H1 (cell line): ENCODE data around the gene HOXC5. TPM values are rescaled to one million over a fixed set of nuclear protein-coding genes. Genes with fewer than 3 reads are reported as not detected.

Source experiments
- CTCF ChIA-PET: fragments of 300-600 bp; sonication (Branson Sonifier 250); formaldehyde crosslinking; loops from one replicate; lab custom pipeline; 2021; ENCODE audit not compliant: partially characterized antibody; lab: Charles Lee
- POLR2A ChIA-PET: fragments of 300-600 bp; sonication (Branson Sonifier 250); formaldehyde crosslinking; loops from one replicate; lab custom pipeline; 2021; ENCODE audit warnings: inconsistent platforms; ENCODE audit not compliant: partially characterized antibody; lab: Charles Lee
- DNase-seq, 2 experiments: peaks; one replicate each; pipeline versions ENCODE4 v3.0.0 to v3.0.0-alpha.2; 2010 to 2022; ENCODE audit warnings: low spot score in 2 of 2, low read depth in 1 of 2, mixed read lengths in 1 of 2
- FAIRE-seq: peaks from 2 replicates; lab custom pipeline; 2011; peaks lifted over from hg19 to GRCh38; lab: Jason Lieb, UNC
- H2AFZ ChIP-seq: 2 replicates; pipeline ENCODE4 v1.8.1; 2012; ENCODE audit warnings: low read length, inconsistent platforms
- H2AK5ac ChIP-seq: 2 replicates; pipeline ENCODE4 v1.6.1; 2013; ENCODE audit warnings: low read depth, low read length
- H2BK120ac ChIP-seq: replicated peaks from 2 replicates; pipeline ENCODE3; 2013; ENCODE audit warnings: low read depth, low read length, inconsistent platforms
- H2BK12ac ChIP-seq: 2 replicates; pipeline ENCODE4 v1.6.1; 2013; ENCODE audit warnings: low read depth, low read length
- H2BK15ac ChIP-seq: 2 replicates; pipeline ENCODE4 v1.6.1; 2013; ENCODE audit warnings: low read length
- H2BK20ac ChIP-seq: 2 replicates; pipeline ENCODE4 v1.6.1; 2013; ENCODE audit warnings: low read length
- H2BK5ac ChIP-seq: 2 replicates; pipeline ENCODE4 v1.6.1; 2013; ENCODE audit warnings: low read depth, low read length
- H3K14ac ChIP-seq: 2 replicates; pipeline ENCODE4 v1.6.1; 2013; ENCODE audit warnings: inconsistent platforms; ENCODE audit not compliant: insufficient read length
- H3K18ac ChIP-seq: 2 replicates; pipeline ENCODE4 v1.6.1; 2013; ENCODE audit warnings: low read length; ENCODE audit errors: extremely low read depth
- H3K23ac ChIP-seq: 2 replicates; pipeline ENCODE4 v1.6.1; 2013; ENCODE audit warnings: inconsistent platforms; ENCODE audit not compliant: insufficient read length
- H3K23me2 ChIP-seq: 2 replicates; pipeline ENCODE4 v1.6.1; 2013; ENCODE audit warnings: low read depth, low read length
- H3K27ac ChIP-seq: 2 replicates; pipeline ENCODE4 v1.6.1; 2011; ENCODE audit warnings: low read depth, low read length, inconsistent platforms
- H3K27me3 ChIP-seq, 4 experiments: replicated peaks in 1 of 4; 1 replicate in 1 of 4; 2 replicates in 3 of 4; pipeline versions ENCODE4 v1.6.1 to v1.8.1; 2011 to 2013; ENCODE audit warnings: low read length in 3 of 4, mild to moderate bottlenecking in 3 of 4, inconsistent platforms in 2 of 4, mixed read lengths in 2 of 4, moderate library complexity in 1 of 4; ENCODE audit not compliant: control insufficient read depth in 3 of 4, insufficient read depth in 3 of 4; ENCODE audit errors: extremely low read depth in 1 of 4
- H3K36me3 ChIP-seq, 4 experiments: 2 replicates each; pipeline versions ENCODE4 v1.6.1 to v1.8.1; 2011 to 2013; ENCODE audit warnings: mild to moderate bottlenecking in 4 of 4, low read length in 3 of 4, moderate library complexity in 2 of 4, control low read depth in 1 of 4, inconsistent platforms in 1 of 4; ENCODE audit not compliant: insufficient read depth in 4 of 4, control insufficient read depth in 2 of 4
- H3K4ac ChIP-seq: replicated peaks from 2 replicates; pipeline ENCODE3; 2013; ENCODE audit warnings: low read length, low read depth, mixed read lengths, inconsistent platforms; ENCODE audit not compliant: insufficient read length
- H3K4me1 ChIP-seq, 4 experiments: replicated peaks in 1 of 4; 1 replicate in 1 of 4; 2 replicates in 3 of 4; pipeline versions ENCODE4 v1.6.1 to v1.8.1; 2011 to 2013; ENCODE audit warnings: low read length in 3 of 4, inconsistent platforms in 2 of 4, mixed read lengths in 1 of 4; ENCODE audit not compliant: insufficient read depth in 4 of 4, control insufficient read depth in 3 of 4
- H3K4me2 ChIP-seq, 2 experiments: 2 replicates each; pipeline versions ENCODE4 v1.6.1 to v1.8.1; 2011 to 2013; ENCODE audit warnings: low read depth in 2 of 2, low read length in 2 of 2, control low read depth in 1 of 2, inconsistent platforms in 1 of 2, mild to moderate bottlenecking in 1 of 2; ENCODE audit not compliant: insufficient read depth in 1 of 2
- H3K4me3 ChIP-seq, 4 experiments: fragments of 200-600, 300-600 bp in 1 of 4; sonication (generic), shearing (Covaris generic), sonication (Bioruptor Twin) in 1 of 4; 2 replicates each; pipeline versions ENCODE4 v1.5.1 to v1.8.1; 2011 to 2016; ENCODE audit warnings: low read length in 4 of 4, low read depth in 3 of 4, control low read depth in 2 of 4, inconsistent platforms in 2 of 4, mild to moderate bottlenecking in 2 of 4, mixed read lengths in 1 of 4, moderate library complexity in 1 of 4; ENCODE audit not compliant: insufficient read depth in 2 of 4; ENCODE audit errors: extremely low read depth in 1 of 4
- H3K56ac ChIP-seq: replicated peaks from 2 replicates; pipeline ENCODE3; 2013; ENCODE audit warnings: low read depth, mild to moderate bottlenecking, mixed read lengths, low read length, inconsistent platforms; ENCODE audit not compliant: insufficient read length
- H3K79me1 ChIP-seq: 2 replicates; pipeline ENCODE4 v1.6.1; 2013; ENCODE audit warnings: low read depth, low read length, control low read depth
- H3K79me2 ChIP-seq, 2 experiments: 2 replicates each; pipeline versions ENCODE4 v1.6.1 to v1.8.1; 2012 to 2013; ENCODE audit warnings: low read length in 2 of 2, mild to moderate bottlenecking in 2 of 2, inconsistent platforms in 1 of 2; ENCODE audit not compliant: insufficient read depth in 2 of 2, control insufficient read depth in 1 of 2
- H3K9ac ChIP-seq, 4 experiments: replicated peaks in 1 of 4; 1 replicate in 1 of 4; 2 replicates in 3 of 4; pipeline versions ENCODE4 v1.6.1 to v1.8.1; 2011 to 2013; ENCODE audit warnings: low read depth in 3 of 4, low read length in 3 of 4, control low read depth in 2 of 4, mild to moderate bottlenecking in 2 of 4, moderate library complexity in 2 of 4, inconsistent platforms in 1 of 4; ENCODE audit errors: extremely low read depth in 1 of 4
- H3K9me3 ChIP-seq, 2 experiments: 2 replicates each; pipeline versions ENCODE4 v1.6.1 to v1.8.1; 2012 to 2013; ENCODE audit warnings: mild to moderate bottlenecking in 2 of 2, moderate library complexity in 2 of 2, control low read depth in 1 of 2, inconsistent platforms in 1 of 2, low read depth in 1 of 2, low read length in 1 of 2, mixed read lengths in 1 of 2; ENCODE audit not compliant: insufficient read depth in 2 of 2
- H4K20me1 ChIP-seq, 2 experiments: replicated peaks in 1 of 2; 2 replicates each; pipeline versions ENCODE3 to v1.8.1; 2011 to 2013; ENCODE audit warnings: inconsistent platforms in 2 of 2, low read length in 2 of 2, mild to moderate bottlenecking in 1 of 2; ENCODE audit not compliant: insufficient read depth in 2 of 2, control insufficient read depth in 1 of 2
- H4K5ac ChIP-seq: 2 replicates; pipeline ENCODE4 v1.6.1; 2013; ENCODE audit warnings: low read length, low read depth, mixed read lengths, inconsistent platforms; ENCODE audit not compliant: insufficient read length
- H4K8ac ChIP-seq: 2 replicates; pipeline ENCODE4 v1.8.0; 2013; ENCODE audit warnings: mild to moderate bottlenecking, moderate library complexity, low read length, inconsistent platforms; ENCODE audit not compliant: insufficient read depth; ENCODE audit errors: extremely low read depth
- H4K91ac ChIP-seq: replicated peaks from 2 replicates; pipeline ENCODE3; 2013; ENCODE audit warnings: low read length, mixed read lengths, inconsistent platforms; ENCODE audit not compliant: insufficient read length
- CBX8 ChIP-seq: fragments of 300-800, 300-1000 bp; sonication (generic); IDR thresholded peaks from 2 replicates; pipeline ENCODE4 v1.7.1; 2016; ENCODE audit warnings: low read depth, low read length, borderline replicate concordance
- RNF2 ChIP-seq: fragments of 200-900, 300-1000 bp; sonication (generic); IDR thresholded peaks from 2 replicates; pipeline ENCODE4 v1.7.1; 2016; ENCODE audit warnings: borderline replicate concordance, low read depth, mild to moderate bottlenecking, antibody characterized with exemption, low read length; ENCODE audit not compliant: poor library complexity, severe bottlenecking; ENCODE audit errors: missing control alignments
- WGBS, 2 experiments: shearing (Covaris generic) in 1 of 2; methylation state at CpG; one replicate each; pipeline versions ENCODE4 v1.1.6 to v1.1.7; 2013 to 2015; ENCODE audit warnings: low lambda C conversion rate in 2 of 2, mixed read lengths in 2 of 2, inconsistent platforms in 1 of 2, low coverage in 1 of 2, missing lambda C conversion rate in 1 of 2; ENCODE audit not compliant: insufficient replicate concordance in 2 of 2, insufficient coverage in 1 of 2, insufficient read length in 1 of 2; ENCODE audit errors: extremely low coverage in 1 of 2, missing lambda C conversion rate in 1 of 2; 5-methylcytosine and 5-hydroxymethylcytosine counted together
- polyA plus RNA-seq, 7 experiments: library from polyadenylated mRNA; depleted of rRNA in 3 of 7; stranded (reverse) in 5 of 7; unstranded in 2 of 7; fragments of >200 nt in 5 of 7; fragments of 200-250 nt in 2 of 7; gene quantifications; 1 replicate in 5 of 7; 2 replicates in 1 of 7; 4 replicates in 1 of 7; pipeline versions ENCODE4 v1.2.1 to v1.2.3, GENCODE V29; 2011 to 2013; ENCODE audit warnings: missing spikeins in 2 of 7, mixed read lengths in 2 of 7
- total RNA-seq: library from RNA; stranded (reverse); fragmentation: NEBNext Ultra II Directional; extraction: Animal tissue kit (Norgen Biotek cat#: 25700); gene quantifications from 2 replicates; pipeline ENCODE4 v1.2.1, GENCODE V29; 2021
- TF ChIP-seq, protein P1 (sequence below), 3 experiments: IDR thresholded peaks; 1 replicate in 2 of 3; 2 replicates in 1 of 3; pipeline versions ENCODE4 v1.5.1 to v1.6.1; 2011; ENCODE audit warnings: low read length in 3 of 3, mild to moderate bottlenecking in 3 of 3, inconsistent platforms in 2 of 3, low read depth in 1 of 3, moderate library complexity in 1 of 3; ENCODE audit not compliant: insufficient read depth in 1 of 3; ENCODE audit errors: control extremely low read depth in 1 of 3

HOXC5 gene
- total and polyA plus RNA-seq, 2 of the 8 experiments (the other 6 are each of a cell fraction or from before 2014, with no cell fraction given), result not detected

GRCh38 chr12:53998900-53999236 lies 34.0 kb upstream of the HOXC5 start:
- peaks cover 98 to 100% (median 100%) of the 10 kb centered on the region in 4 experiments for H3K27me3 ChIP-seq

More at GRCh38 chr12:53998900-53999236, 34.0 kb upstream of the HOXC5 start:
- Histone ChIP-seq H2BK120ac (no peak overlapping the region), H2BK20ac (no peak overlapping the region), H3K27ac (no peak overlapping the region), H2AK5ac (no peak overlapping the region), H2BK15ac (no peak overlapping the region), H2BK5ac (no peak overlapping the region), H3K18ac (no peak overlapping the region), H4K8ac (no peak overlapping the region), H3K14ac (no peak overlapping the region), H2BK12ac (no peak overlapping the region), H3K4me1 (peaks cover 0 to 17% (median 8%) of the 10 kb centered on the region in 4 experiments; a peak in 5 of 7 replicates), H3K79me1 (no peaks in the 10 kb centered on the region), H3K23ac (no peak overlapping the region), H4K20me1 (peaks cover 22 to 23% of the 10 kb centered on the region in 2 experiments), H3K23me2 (peaks cover 4% of the 10 kb centered on the region; the same call in 1 of the 2 replicates), H3K4me3 (no peak overlapping the region), H4K91ac (no peak overlapping the region), H3K9ac (no peak overlapping the region), H4K5ac (no peak overlapping the region), H3K4me2 (no peak overlapping the region; a peak in 1 of 4 replicates), H3K36me3 (peaks cover 0 to 19% (median 0%) of the 10 kb centered on the region in 4 experiments; a peak in 1 of 8 replicates), H3K79me2 (no peaks in the 10 kb centered on the region), H3K4ac (no peak overlapping the region), H2AFZ (no peak overlapping the region), H3K56ac (no peak overlapping the region), H3K9me3 (peaks cover 0 to 4% of the 10 kb centered on the region in 2 experiments; a peak in 1 of 4 replicates)
- POLR2A ChIA-PET, result interaction anchor here (1.2 kb wide), 1 partner anchor 10 kb away, joined by 3 read pairs; no protein-coding TSS in a partner anchor
- no peak for FAIRE-seq
- WGBS, 2 experiments, result 28% methylated on average over 12 of the region's 13 CpGs; no CpG with 5 or more reads in 1 of the 2 experiments
- CTCF ChIA-PET, result interaction anchor here (0.6 to 11.3 kb wide), 8 partner anchors 10 to 209 kb away, joined by 3 to 154 read pairs (median 5); partner anchors contain the start of genes HOXC10, HOXC5 and HOXC8
- TF ChIP-seq CBX8 (peak; percentile 76; the same call in 1 of the 2 replicates), RNF2 (peak; percentile 74)
- TF ChIP-seq, protein P1, sequence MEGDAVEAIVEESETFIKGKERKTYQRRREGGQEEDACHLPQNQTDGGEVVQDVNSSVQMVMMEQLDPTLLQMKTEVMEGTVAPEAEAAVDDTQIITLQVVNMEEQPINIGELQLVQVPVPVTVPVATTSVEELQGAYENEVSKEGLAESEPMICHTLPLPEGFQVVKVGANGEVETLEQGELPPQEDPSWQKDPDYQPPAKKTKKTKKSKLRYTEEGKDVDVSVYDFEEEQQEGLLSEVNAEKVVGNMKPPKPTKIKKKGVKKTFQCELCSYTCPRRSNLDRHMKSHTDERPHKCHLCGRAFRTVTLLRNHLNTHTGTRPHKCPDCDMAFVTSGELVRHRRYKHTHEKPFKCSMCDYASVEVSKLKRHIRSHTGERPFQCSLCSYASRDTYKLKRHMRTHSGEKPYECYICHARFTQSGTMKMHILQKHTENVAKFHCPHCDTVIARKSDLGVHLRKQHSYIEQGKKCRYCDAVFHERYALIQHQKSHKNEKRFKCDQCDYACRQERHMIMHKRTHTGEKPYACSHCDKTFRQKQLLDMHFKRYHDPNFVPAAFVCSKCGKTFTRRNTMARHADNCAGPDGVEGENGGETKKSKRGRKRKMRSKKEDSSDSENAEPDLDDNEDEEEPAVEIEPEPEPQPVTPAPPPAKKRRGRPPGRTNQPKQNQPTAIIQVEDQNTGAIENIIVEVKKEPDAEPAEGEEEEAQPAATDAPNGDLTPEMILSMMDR (IDR thresholded peaks at IDR 0.05; ENCODE audit: control extremely low read depth in 1 of 3, insufficient read depth in 1 of 3, low read depth in 1 of 3, low read length in 3 of 3), result no peak
- no peak for DNase-seq
